Left kidney (tissue), 8 donors: Measurements from ENCODE around the gene ARMC2. TPM values are rescaled to one million over a fixed set of nuclear protein-coding genes. Genes with fewer than 3 reads are reported as not detected.
"Not testable (repeated sequence)": the region's sequence is repeated elsewhere in the genome, so short reads cannot be mapped to it uniquely, and the experiment has no call there.

Experiments used
- DNase-seq: peaks from one replicate; pipeline ENCODE4 v3.0.0-alpha.2; 2013
- long read RNA-seq, 8 donors: transcript quantifications; one replicate each; lab custom pipeline, GENCODE V29; 2026
- polyA plus RNA-seq: library from polyadenylated mRNA; unstranded; fragments of 120-200 nt; gene quantifications from one replicate; pipeline ENCODE4 v1.2.1, GENCODE V29; 2013; ENCODE audit not compliant: insufficient read length

The ARMC2 gene
- 15.7 TPM for polyA plus RNA-seq
- long read RNA-seq, donor 1, partial matches to known transcripts = 17 of 17 reads
- long read RNA-seq, donor 1, other reads (novel, unspliced or antisense) = 0 of 17 reads
- long read RNA-seq, donor 2 = 0 reads
- long read RNA-seq, donor 3 = 0 reads
- long read RNA-seq, donor 4 = 0 reads
- long read RNA-seq, donor 5 = 0 reads
- long read RNA-seq, donor 6 = 0 reads
- long read RNA-seq, donor 7 = 0 reads
- long read RNA-seq, donor 8 = 0 reads

GRCh38 chr6:108848116-108848868, at the start of gene ARMC2:
Gene ARMC2 (plus strand): TSS chr6:108848422. CDS start chr6:108854268, 5,846 bp downstream.
- peak; percentile 87 for DNase-seq

- DNase-seq = no peak
Measured at GRCh38 chr6:108798670-108799353, 49.4 kb upstream of the ARMC2 start.

- no peak for DNase-seq
Measured at GRCh38 chr6:108799354-108799717, 48.9 kb upstream of the ARMC2 start.

- no peak for DNase-seq
Measured at GRCh38 chr6:108799791-108800190, 48.4 kb upstream of the ARMC2 start.

- no peak for DNase-seq
Measured at GRCh38 chr6:108800427-108800864, 47.8 kb upstream of the ARMC2 start.

- DNase-seq = no peak
Measured at GRCh38 chr6:108801366-108801765, 46.9 kb upstream of the ARMC2 start.

- no peak for DNase-seq
Measured at GRCh38 chr6:108803982-108804490, 44.2 kb upstream of the ARMC2 start.

GRCh38 chr6:108804956-108805355, 43.3 kb upstream of the ARMC2 start:
- no peak for DNase-seq

GRCh38 chr6:108805611-108806167, 42.5 kb upstream of the ARMC2 start:
- DNase-seq = no peak

GRCh38 chr6:108806171-108806570, 42.1 kb upstream of the ARMC2 start:
- no peak for DNase-seq

- no peak for DNase-seq
Measured at GRCh38 chr6:108806665-108807064, 41.6 kb upstream of the ARMC2 start.

GRCh38 chr6:108807928-108808327, 40.3 kb upstream of the ARMC2 start:
- DNase-seq = no peak

GRCh38 chr6:108809211-108809610, 39.0 kb upstream of the ARMC2 start:
- no peak for DNase-seq

- DNase-seq = no peak
Measured at GRCh38 chr6:108810057-108810643, 38.1 kb upstream of the ARMC2 start.

GRCh38 chr6:108811490-108811889, 36.7 kb upstream of the ARMC2 start:
- no peak for DNase-seq

GRCh38 chr6:108813218-108813617, 35.0 kb upstream of the ARMC2 start:
- DNase-seq = not testable (repeated sequence)

GRCh38 chr6:108817276-108817675, 30.9 kb upstream of the ARMC2 start:
- DNase-seq = not testable (repeated sequence)

- DNase-seq = no peak
Measured at GRCh38 chr6:108820006-108820405, 28.2 kb upstream of the ARMC2 start.

GRCh38 chr6:108822401-108822800, 25.8 kb upstream of the ARMC2 start:
- DNase-seq = no peak

GRCh38 chr6:108825326-108825725, 22.9 kb upstream of the ARMC2 start:
- no peak for DNase-seq

- no peak for DNase-seq
Measured at GRCh38 chr6:108831104-108831503, 17.1 kb upstream of the ARMC2 start.

GRCh38 chr6:108832738-108833137, 15.5 kb upstream of the ARMC2 start:
- DNase-seq = no peak
